CD14-positive monocyte (primary cell): ENCODE results near the gene MLXIP. TPM values are rescaled to one million over a fixed set of nuclear protein-coding genes. Genes with fewer than 3 reads are reported as not detected.

Experiments
- DNase-seq, 3 donors: peaks; one replicate each; pipeline ENCODE4 v3.0.0-alpha.2; 2011 to 2022
- H2AFZ ChIP-seq: 2 replicates; pipeline ENCODE4 v1.6.0; 2012; ENCODE audit warnings: mild to moderate bottlenecking, low read depth, low read length, inconsistent platforms; ENCODE audit not compliant: insufficient read depth, poor library complexity, severe bottlenecking
- H3K27ac ChIP-seq, 2 donors: 1 replicate in 1 of 2; 2 replicates in 1 of 2; pipeline ENCODE4 v1.5.1; 2012 to 2013; ENCODE audit warnings: low read length in 2 of 2, control low read depth in 1 of 2, inconsistent platforms in 1 of 2, low read depth in 1 of 2, mild to moderate bottlenecking in 1 of 2
- H3K27me3 ChIP-seq, 2 donors: one replicate each; pipeline versions ENCODE4 v1.6.0 to v1.6.1; 2011 to 2013; ENCODE audit warnings: low read length in 2 of 2; ENCODE audit not compliant: control insufficient read depth in 2 of 2, insufficient read depth in 2 of 2
- H3K36me3 ChIP-seq, 2 donors: replicated peaks in 1 of 2; 1 replicate in 1 of 2; 2 replicates in 1 of 2; pipeline versions ENCODE4 v1.5.1 to v1.6.1; 2012 to 2013; ENCODE audit warnings: low read length in 2 of 2, control low read depth in 1 of 2, inconsistent platforms in 1 of 2, mild to moderate bottlenecking in 1 of 2; ENCODE audit not compliant: insufficient read depth in 2 of 2, control insufficient read depth in 1 of 2
- H3K4me1 ChIP-seq, 2 donors: 1 replicate in 1 of 2; 2 replicates in 1 of 2; pipeline versions ENCODE4 v1.5.1 to v1.6.1; 2012 to 2013; ENCODE audit warnings: low read length in 2 of 2, control low read depth in 1 of 2, inconsistent platforms in 1 of 2, mild to moderate bottlenecking in 1 of 2, moderate library complexity in 1 of 2; ENCODE audit not compliant: insufficient read depth in 2 of 2, control insufficient read depth in 1 of 2
- H3K4me2 ChIP-seq: replicated peaks from 2 replicates; pipeline ENCODE3; 2012; ENCODE audit warnings: low read length, moderate library complexity, mild to moderate bottlenecking; ENCODE audit not compliant: poor library complexity, severe bottlenecking; ENCODE audit errors: extremely low read depth
- H3K4me3 ChIP-seq, 3 experiments: fragments of 200-600 bp in 1 of 3; sonication (generic) in 1 of 3; replicated peaks in 1 of 3; 1 replicate in 2 of 3; 2 replicates in 1 of 3; pipeline ENCODE4 v1.5.1; 2011 to 2013; ENCODE audit warnings: low read length in 3 of 3, mild to moderate bottlenecking in 3 of 3, control low read depth in 2 of 3, low read depth in 2 of 3, inconsistent platforms in 1 of 3, moderate library complexity in 1 of 3
- H3K79me2 ChIP-seq: 2 replicates; pipeline ENCODE4 v1.6.0; 2012; ENCODE audit warnings: mild to moderate bottlenecking, control low read depth, inconsistent platforms, low read length, moderate library complexity; ENCODE audit not compliant: insufficient read depth
- H3K9ac ChIP-seq: 2 replicates; pipeline ENCODE4 v1.6.0; 2017; ENCODE audit warnings: low read length, mild to moderate bottlenecking; ENCODE audit not compliant: insufficient read depth, poor library complexity, severe bottlenecking
- H3K9me3 ChIP-seq, 2 donors: replicated peaks in 1 of 2; 1 replicate in 1 of 2; 2 replicates in 1 of 2; pipeline versions ENCODE4 v1.5.1 to v1.6.1; 2012 to 2013; ENCODE audit warnings: low read length in 2 of 2, control low read depth in 1 of 2; ENCODE audit not compliant: control insufficient read depth in 1 of 2, insufficient read depth in 1 of 2
- H4K20me1 ChIP-seq: 2 replicates; pipeline ENCODE4 v1.6.0; 2012; ENCODE audit warnings: mild to moderate bottlenecking, low read length, control low read depth, moderate library complexity; ENCODE audit not compliant: insufficient read depth
- H3K27ac Mint-ChIP-seq, 7 donors: one replicate each; pipeline ENCODE4 v1.8.0; 2020; ENCODE audit warnings: mild to moderate bottlenecking in 7 of 7, mixed read lengths in 7 of 7, moderate library complexity in 6 of 7, inconsistent platforms in 2 of 7
- H3K27me3 Mint-ChIP-seq, 3 donors: one replicate each; pipeline ENCODE4 v1.8.0; 2021 to 2022; ENCODE audit warnings: low read depth in 3 of 3, mild to moderate bottlenecking in 3 of 3, mixed read lengths in 3 of 3, moderate library complexity in 3 of 3, inconsistent platforms in 1 of 3
- H3K36me3 Mint-ChIP-seq, 2 donors: one replicate each; pipeline ENCODE4 v1.8.0; 2020; ENCODE audit warnings: mixed read lengths in 2 of 2, inconsistent platforms in 1 of 2, mild to moderate bottlenecking in 1 of 2
- H3K4me1 Mint-ChIP-seq: one replicate; pipeline ENCODE4 v1.8.0; 2020; ENCODE audit warnings: mild to moderate bottlenecking, mixed read lengths
- H3K4me3 Mint-ChIP-seq, 2 donors: one replicate each; pipeline ENCODE4 v1.8.0; 2020; ENCODE audit warnings: mild to moderate bottlenecking in 2 of 2, mixed read lengths in 2 of 2, moderate library complexity in 1 of 2
- H3K9me3 Mint-ChIP-seq, 7 donors: one replicate each; pipeline ENCODE4 v1.8.0; 2020 to 2022; ENCODE audit warnings: mixed read lengths in 7 of 7, mild to moderate bottlenecking in 6 of 7, moderate library complexity in 6 of 7, inconsistent platforms in 2 of 7
- CTCF ChIP-seq: fragments of 200-600 bp; IDR thresholded peaks from one replicate; pipeline ENCODE4 v1.8.0; 2022; ENCODE audit warnings: antibody characterized with exemption, mild to moderate bottlenecking
- WGBS: methylation state at CpG from one replicate; pipeline ENCODE4 v1.1.5; 2013; ENCODE audit warnings: missing lambda C conversion rate; ENCODE audit not compliant: insufficient coverage; 5-methylcytosine and 5-hydroxymethylcytosine counted together
- intact Hi-C, 2 donors: fragments of 100-400 bp; cut with micrococcal nuclease; formaldehyde crosslinking; loops; one replicate each; pipeline versions ENCODE4 v1.15.0 to v1.15.1; 2023
- polyA plus RNA-seq, 3 donors: library from polyadenylated mRNA; depleted of rRNA in 1 of 3; unstranded in 2 of 3; stranded (reverse) in 1 of 3; fragments of 300-500 nt in 2 of 3; fragments of >200 nt in 1 of 3; fragmentation: Illumina TruSeq in 2 of 3; gene quantifications; 1 replicate in 2 of 3; 2 replicates in 1 of 3; pipeline ENCODE4 v1.2.3, GENCODE V29; 2012 to 2021

Gene MLXIP
- polyA plus RNA-seq, 3 donors = 4.5 to 44.8 (median 4.6) TPM

- no peak overlapping the region for H3K4me2 ChIP-seq
- WGBS = 93% methylated on average over 18 of the region's 22 CpGs
- H3K4me3 Mint-ChIP-seq = no peak overlapping the region
- no peak for DNase-seq
- H3K9me3 Mint-ChIP-seq = no peaks in the 10 kb centered on the region
- H3K27me3 ChIP-seq = no peaks in the 10 kb centered on the region
- H2AFZ ChIP-seq = no peak overlapping the region
- H3K27ac ChIP-seq = no peak overlapping the region
- intact Hi-C loops = no loop called here
- no peaks in the 10 kb centered on the region for H3K79me2 ChIP-seq
- no peak overlapping the region for H3K27ac Mint-ChIP-seq
- H3K9ac ChIP-seq = no peak overlapping the region
- peaks cover 0 to 42% of the 10 kb centered on the region in 2 donors for H3K36me3 Mint-ChIP-seq
- H3K36me3 ChIP-seq = no peaks in the 10 kb centered on the region
- no peak overlapping the region for H3K4me3 ChIP-seq
- no peaks in the 10 kb centered on the region for H4K20me1 ChIP-seq
- peaks cover 0 to 2% (median 1%) of the 10 kb centered on the region in 3 donors for H3K27me3 Mint-ChIP-seq
- H3K4me1 Mint-ChIP-seq = peaks cover 24% of the 10 kb centered on the region
- TF ChIP-seq CTCF = no peak
- no peaks in the 10 kb centered on the region for H3K9me3 ChIP-seq
- H3K4me1 ChIP-seq = peaks cover 20 to 22% of the 10 kb centered on the region in 2 donors
These were observed 18.5 kb upstream of the MLXIP start for GRCh38 chr12:122060081-122060501.

- H3K4me3 ChIP-seq = no peak overlapping the region
These were observed 17.3 kb upstream of the MLXIP start for GRCh38 chr12:122061253-122061652.

More at GRCh38 chr12:122061253-122061652, 17.3 kb upstream of the MLXIP start:
- Mint-ChIP-seq H3K27me3 (peaks cover 0 to 2% (median 1%) of the 10 kb centered on the region in 3 donors), H3K36me3 (peaks cover 0 to 37% of the 10 kb centered on the region in 2 donors), H3K27ac (no peak overlapping the region), H3K9me3 (no peaks in the 10 kb centered on the region), H3K4me1 (peaks cover 24% of the 10 kb centered on the region), H3K4me3 (no peak overlapping the region)
- H4K20me1 ChIP-seq = no peaks in the 10 kb centered on the region
- intact Hi-C loops = no loop called here
- no peak overlapping the region for H3K4me2 ChIP-seq
- H3K9ac ChIP-seq = no peak overlapping the region
- no peak for TF ChIP-seq CTCF
- 98% methylated on average over 16 of the region's 23 CpGs for WGBS
- no peak overlapping the region for H2AFZ ChIP-seq
- no peaks in the 10 kb centered on the region for H3K79me2 ChIP-seq
- no peak for DNase-seq
- H3K27ac ChIP-seq = no peak overlapping the region
- H3K27me3 ChIP-seq = no peaks in the 10 kb centered on the region
- no peaks in the 10 kb centered on the region for H3K36me3 ChIP-seq
- peaks cover 20 to 22% of the 10 kb centered on the region in 2 donors for H3K4me1 ChIP-seq
- no peaks in the 10 kb centered on the region for H3K9me3 ChIP-seq
